Stimulated activated CD4-positive, alpha-beta T cell treated with anti-CD3 and anti-CD28 coated beads, Interleukin-2, amount 100 ng/mL, for 24 hours (primary cell): ENCODE data around the gene RUVBL1.

Source experiments
- DNase-seq, 2 donors: peaks; one replicate each; pipeline ENCODE4 v3.0.0-alpha.2; 2020

Gene RUVBL1

DNA sequence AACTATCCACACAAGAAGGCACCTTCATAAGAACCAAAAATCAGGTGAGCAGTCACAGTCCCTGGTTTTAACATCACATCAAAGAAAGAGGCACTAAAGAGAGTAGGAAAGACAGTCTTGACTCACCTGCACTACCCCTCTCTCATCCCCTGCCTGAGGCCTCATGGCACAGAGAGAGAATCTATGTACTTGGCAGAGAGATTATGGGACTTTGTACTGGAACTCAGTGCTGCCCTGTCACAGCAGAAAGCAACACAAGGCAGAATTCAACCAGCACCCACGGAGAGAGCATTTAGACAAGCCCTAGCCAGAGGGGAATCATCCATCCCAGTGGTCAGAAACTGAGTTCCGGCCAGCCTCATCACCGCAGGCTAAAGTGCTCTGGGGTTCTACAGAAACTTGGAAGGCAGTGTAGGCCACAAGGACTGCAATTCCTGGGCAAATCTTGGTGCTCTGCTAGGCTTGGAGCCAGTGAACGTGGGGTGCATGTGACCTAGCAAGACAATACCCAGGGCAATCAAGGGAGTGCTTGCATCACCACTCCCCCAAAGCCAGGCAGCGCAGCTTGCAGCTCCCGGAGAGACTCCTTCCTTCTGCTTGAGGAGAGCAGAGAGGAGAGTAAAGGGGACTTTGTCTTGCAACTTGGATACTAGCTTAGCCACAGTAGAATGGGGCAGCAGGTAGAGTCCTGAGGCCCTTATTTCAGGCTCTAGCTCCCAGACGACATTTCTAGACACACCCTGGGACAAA is 8.5 kb upstream of the RUVBL1 start:
- DNase-seq: no peak

DNA sequence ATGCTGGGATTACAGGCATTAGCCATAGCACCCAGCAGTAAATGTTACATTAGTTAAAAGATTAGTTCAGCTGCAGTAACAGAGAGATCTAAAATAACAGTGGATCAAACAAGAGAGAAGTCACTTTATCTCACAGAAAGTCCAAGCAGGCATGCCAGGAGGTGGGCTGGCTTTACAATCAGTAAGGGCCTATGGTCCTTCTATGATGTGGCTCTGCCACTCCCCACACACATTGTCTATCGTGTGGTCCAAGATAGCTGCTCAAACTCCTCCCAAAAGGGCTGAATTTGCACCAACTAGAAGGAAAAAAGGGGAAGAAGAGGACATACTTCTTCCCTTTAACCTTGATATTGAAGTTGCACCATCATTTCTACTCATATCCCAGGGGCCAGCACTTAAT is 4.6 kb upstream of the RUVBL1 start:
- no peak for DNase-seq

DNA sequence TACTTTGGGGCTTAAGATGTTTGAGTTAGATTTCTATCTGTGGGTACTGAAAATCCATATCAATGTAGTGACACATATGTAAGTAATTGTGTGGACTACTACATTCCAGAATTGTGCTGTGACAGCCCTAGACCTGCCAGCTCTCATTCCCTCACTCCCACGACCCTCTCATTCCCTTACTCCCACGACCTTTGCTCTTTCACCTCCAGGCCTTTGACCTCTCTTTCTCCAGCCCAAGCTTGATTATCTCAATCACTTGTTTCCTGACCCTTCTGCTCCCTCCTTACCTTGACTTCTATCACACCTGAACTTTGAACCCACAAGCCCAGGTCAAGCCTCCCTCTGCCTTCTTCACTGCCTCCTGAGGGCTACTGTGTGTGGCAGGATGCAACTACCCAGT is 3.6 kb upstream of the RUVBL1 start:
- no peak for DNase-seq

DNA sequence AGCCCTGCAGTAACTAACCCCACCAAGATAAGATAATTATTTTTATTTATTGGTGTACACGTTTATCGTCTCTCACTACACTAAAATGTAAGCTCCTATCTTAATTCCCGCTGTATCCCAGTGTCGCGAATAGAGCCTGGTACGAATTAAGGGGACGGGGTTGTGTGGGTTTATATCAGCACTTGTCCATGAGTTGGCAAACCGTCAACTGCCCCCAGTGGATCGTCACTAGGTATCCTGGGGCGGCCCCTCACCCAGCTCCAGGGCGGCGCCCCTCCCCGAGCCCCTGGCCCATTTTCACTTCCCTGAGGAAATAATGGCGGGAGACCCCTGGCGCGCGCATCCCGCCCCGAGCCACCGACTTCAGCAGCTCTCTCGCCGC is 465 bp downstream of the RUVBL1 start:
- DNase-seq: peak in 1 of 2 donors; percentile 23

DNA sequence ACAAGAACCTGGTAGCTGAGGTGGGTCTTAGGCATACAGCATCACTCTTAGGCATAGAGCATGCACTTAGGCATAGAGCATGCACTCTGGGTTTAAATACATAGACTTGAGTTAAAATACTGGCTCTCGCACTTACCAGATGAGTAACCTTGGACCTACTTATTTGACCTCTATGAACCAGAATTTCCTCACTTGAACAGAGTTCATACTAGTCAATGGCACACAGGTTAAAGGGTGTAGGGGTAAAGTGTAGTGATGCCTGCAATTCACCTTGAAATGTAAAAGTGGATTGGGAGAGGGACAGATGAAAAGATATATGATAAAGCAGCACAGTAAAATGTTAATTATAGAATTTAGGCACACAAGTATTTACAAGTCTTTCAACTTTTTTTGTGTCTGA is 1.6 kb downstream of the RUVBL1 start:
- DNase-seq: no peak

DNA sequence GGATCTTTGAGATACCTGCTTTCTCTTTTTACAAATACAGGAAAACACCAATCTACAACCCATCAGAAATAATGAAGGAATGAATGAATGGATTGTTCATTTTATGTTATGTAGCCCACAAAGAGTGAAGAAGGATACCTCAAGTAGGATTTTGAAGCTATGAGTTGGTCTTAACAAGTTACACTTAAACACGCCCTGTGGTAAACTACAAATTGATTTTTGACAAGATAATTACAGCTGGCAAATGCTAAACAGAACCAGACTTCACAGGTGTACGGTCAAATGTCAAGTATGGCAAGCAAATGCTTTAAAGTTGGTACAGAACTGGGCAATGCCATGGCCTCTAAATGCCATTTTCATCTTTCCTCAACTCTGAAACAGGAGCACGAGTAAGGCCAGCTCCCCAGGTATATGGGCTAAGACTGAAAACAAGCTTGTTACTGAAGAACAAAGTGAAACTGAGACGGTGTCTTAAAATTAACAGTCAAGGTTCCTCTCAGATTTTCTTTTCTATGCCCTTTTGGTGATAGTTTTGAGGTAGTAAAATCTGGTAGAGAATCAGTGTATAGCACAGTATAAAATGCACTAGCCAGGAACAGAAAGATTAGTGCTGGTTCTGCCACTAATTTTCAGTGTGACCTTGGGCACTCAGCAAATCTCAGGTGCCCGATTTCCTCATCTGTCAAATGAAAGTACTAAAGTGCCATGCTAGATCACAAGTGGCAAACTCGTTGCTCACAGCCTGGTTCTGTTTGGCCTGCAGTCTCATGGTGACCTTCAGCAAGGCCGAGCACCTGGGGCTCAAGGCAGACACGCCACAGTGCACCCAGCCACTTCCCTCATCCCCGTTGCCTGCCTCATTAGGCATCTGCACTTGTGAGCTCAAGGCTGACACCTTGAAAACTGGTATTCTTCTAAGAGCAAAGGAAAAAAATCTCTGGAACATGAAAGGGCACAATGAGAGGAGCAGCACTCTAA is 9.5 kb downstream of the RUVBL1 start:
- DNase-seq: no peak

DNA sequence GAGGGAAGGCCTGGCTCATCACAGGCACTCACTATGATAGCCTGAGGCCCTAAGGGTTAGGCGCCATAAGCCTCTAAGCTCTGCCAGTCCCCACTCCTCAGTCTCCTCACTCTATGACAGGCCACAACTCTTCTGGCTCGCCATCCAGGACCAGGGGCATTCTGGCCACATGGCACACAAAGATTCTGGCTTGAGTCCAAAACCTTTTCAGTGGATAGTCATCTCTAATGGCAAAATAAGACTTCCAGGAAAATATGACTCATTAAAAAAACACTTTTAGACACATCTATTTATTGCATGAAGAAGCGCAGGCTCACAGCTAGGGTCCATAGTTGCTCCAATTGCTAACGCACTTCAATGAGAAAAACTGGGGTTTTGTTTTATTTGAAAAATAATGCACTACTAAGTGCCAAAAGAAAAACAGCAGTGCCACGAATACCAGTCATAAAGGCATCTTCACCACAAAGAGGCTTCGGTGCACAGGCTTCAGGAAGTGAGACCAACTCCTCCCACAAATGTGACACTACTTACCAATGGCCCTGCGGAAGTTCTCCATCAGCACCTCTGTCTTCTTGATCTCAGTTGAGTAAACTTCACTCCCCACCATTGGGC is 11.1 kb downstream of the RUVBL1 start:
- DNase-seq: peak; percentile 20 to 32

DNA sequence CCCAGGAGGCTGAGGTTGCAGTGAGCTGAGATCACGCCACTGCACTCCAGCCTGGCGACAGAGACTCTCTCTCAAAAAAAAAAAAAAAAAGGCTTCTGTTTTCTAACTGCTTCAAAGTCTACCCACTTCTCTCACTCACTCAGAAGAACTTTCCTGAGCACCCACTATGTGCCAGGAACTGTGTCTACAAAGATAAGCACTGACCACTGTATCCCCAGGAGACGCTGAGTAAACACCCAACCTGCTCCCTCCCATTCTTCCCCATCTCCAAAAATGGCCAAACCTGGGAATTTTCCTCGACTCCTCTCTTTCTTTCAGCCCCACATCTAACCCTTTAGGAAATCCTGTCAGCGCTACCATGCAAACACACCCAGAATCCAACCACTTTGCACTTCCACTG is 12.5 kb downstream of the RUVBL1 start:
- no peak for DNase-seq

DNA sequence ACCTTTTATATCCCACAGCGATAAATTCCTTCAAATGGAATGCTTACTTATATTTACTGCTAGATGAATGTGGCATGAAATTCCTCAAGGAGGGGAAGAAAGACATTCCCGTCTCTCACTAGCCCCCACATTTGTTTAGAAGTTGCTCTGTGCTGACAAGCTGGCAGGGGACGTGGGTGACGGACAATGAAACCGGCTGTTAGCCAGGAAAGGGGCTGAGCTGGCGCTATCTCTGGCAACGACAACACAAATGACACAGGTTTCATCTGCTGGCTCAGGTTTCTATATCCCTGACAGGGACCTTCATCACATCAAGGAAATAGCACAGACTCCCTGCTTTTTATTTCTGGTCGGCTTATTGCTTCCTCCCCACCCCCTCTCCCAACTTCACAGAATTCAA is 15.8 kb downstream of the RUVBL1 start:
- DNase-seq: no peak

DNA sequence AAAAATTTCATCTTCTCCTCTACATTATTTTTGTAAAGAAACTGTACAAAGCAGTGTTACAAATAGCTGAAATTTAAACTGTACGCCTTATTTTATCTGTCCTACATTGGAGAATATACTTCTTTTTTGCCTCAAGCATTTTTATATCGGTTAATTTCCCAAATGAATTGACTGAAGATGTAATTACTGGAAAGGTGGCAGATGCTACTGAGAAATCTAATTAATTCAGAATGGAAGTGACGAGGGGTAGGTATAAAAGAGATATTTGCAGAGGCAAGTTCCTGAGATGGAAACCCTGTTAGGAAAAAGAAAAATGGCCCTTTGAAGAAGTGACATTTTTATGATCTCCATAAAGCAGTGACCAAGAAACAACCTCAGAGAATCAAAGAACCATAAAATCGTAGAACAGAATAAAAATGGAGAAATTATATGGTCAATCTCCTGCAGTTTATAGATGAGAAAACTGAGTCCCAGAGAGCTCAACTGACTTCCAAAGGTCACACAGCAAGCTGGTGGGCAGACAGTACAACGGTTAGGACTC is 20.4 kb downstream of the RUVBL1 start:
- no peak for DNase-seq

DNA sequence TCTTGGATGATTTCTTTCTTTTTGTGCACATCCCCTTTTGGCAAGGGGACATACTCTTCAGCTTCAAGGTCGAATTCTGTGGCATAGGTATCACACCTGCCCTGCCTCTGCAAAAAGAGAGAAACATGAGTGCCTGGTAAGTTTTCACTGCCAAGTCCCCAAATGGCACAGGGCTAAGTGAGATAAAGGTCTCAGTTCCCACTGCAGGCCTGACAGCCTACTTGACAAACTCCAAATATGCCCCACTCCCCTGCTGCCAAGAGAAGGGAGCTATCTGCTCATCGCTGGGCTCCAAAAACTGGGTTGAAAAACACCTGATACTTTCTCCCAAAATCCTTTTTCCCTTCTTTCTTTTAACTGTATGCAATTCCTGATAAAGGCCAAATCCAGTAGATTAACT is 23.0 kb downstream of the RUVBL1 start:
- no peak for DNase-seq

DNA sequence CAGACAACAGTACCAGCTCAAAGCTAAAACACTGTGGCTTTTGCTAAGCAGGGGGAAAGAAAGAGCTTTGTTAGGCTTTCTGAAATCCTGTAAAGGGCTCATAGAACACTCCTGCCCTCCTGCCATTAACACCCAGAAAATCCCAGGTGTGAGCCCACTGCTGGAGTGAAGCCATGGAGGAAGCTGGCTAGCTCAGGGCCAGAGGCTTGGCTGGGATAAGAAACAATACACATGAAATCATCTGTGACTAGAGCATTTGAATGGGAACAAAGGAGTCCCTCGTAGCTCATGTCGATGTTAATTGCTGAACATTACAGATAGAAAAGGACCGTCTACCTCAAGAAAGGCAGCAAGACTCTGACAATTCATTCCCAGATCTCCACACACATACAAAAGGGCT is 23.5 kb downstream of the RUVBL1 start:
- DNase-seq: no peak

DNA sequence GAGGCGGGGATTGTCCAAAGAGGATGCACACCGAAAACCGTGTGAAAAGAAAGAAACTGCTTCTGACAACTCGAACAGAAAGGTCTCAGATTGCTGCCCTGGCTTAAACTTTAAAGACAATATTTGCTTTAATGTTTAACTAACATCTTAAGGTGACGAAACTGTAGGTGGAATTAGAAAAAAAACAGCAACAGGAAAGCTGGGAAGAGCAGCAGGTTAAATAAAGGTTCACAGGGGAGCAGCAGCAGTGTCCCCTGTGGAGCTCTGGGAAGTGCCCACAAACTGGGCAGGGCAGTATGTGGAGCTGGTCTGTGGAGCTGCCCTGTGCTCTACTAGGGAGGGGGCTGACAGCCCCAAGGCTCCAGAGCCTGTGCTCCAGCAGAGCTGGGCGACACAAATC is 25.4 kb downstream of the RUVBL1 start:
- DNase-seq: no peak

DNA sequence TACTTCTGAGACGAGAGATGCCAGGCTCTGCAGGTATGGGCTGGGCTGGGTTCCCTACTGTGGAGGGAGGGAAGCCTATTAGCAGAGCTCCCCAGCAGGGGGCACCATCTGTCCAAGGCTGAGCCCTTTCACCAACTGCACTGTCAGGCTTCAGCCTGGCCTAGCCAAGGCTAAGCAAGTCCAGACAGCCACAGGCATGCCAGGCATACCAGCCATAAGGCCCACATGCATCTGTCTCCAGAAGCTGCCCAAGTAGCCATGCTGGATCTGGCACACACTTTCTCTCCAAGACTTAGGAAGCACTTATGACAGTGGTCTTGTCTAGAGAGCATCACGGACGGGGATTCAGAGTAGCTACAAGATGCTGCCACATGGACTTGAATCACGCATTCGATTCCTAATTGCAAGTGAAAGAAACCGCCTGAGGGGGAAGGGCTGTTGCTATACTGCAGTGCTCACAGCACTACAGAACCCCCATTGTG is 28.3 kb downstream of the RUVBL1 start:
- DNase-seq: peak; percentile 81 to 82

DNA sequence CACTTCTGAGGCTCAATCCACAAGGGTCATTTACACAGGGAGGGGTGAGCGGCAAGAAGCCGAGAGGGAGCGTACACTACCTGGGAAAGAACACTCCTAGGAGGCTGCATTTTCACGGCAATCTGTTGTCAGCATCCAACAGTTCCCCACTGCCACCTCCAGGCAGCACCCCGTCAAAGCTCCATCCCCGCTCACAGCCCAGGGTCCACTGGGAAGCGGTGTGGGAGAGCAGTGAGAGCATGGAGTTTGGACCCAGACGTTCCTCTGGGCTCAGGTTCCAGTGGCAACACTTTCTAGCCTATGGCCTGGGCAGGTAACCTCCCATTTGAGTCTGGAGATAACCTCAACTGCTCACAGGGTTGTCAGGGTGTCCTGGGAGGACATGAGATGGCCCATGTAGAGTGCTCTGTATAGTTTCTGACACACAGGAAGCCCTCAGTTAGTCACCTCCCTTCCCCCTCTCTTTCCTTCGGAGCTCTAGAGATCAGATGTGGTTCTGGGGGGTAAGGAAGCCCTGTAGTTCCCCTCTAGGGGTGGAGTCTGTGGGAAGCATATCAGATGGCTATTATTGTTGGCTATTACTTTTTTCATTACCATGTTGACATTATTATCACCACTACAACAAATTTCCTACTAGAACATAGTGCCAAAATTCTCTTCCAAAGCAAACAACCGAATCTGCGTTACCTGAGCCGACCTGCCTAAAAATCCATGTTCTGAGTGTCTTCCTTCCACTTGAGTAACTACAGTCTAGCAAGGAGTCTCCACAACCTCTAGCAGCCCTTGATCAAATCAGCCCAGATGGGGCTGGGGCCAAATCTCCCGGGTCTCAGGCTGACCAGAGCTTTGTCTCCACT is 29.1 kb downstream of the RUVBL1 start:
- DNase-seq: no peak

DNA sequence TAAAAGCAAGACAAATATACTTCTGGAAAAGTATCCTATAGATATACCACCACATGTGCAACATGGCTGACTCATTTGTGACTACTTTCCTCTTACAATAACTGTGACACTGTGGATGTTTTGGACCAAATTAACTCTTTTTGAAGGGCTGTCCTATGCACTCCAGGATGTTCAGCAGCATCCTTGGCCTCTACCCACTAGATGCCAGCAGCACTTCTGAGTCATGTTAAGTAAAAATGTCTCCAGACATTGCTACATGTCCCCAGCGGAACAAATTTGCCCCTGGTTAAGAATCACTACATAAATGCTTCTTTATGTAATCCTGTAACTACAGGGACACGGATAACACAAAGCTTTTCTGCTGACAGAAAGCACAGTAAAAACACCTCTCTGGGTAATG is 32.0 kb downstream of the RUVBL1 start:
- DNase-seq: no peak

DNA sequence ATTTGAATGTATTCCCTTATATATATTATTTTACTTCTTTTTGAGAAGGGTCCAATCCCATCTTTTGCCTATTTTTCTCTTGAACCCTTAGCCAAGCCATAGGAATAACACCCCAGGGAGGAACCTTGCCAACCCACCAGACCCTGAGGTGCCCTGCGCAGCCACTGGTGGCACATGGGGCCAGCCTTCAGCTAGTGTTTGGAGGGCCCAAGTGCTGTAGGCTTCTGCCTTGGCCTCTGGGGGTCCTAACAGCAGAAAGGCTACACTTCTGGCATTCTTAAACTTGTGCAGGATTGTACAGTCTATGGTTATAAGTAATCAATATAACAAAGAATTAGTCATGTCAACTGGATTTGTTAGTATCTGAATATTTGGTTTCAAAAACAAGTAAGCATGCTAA is 34.5 kb downstream of the RUVBL1 start:
- DNase-seq: no peak

DNA sequence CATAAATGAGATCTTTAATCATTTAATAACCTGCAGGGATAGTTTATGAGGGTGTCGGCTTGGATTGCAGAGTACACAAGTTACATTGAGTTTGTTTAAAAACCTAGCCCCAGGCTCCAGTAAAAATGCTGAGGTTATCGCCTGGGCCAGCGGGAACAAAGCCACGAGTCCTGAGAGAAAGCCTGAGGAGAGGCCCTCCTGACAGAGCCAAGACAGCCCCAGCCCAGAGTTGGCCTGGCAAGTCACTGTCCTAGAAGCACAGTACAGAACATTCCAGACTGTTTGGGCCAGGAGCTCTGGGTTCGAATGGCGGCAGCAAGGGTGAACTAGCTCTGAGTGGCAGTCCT is 39.0 kb downstream of the RUVBL1 start:
- no peak for DNase-seq

DNA sequence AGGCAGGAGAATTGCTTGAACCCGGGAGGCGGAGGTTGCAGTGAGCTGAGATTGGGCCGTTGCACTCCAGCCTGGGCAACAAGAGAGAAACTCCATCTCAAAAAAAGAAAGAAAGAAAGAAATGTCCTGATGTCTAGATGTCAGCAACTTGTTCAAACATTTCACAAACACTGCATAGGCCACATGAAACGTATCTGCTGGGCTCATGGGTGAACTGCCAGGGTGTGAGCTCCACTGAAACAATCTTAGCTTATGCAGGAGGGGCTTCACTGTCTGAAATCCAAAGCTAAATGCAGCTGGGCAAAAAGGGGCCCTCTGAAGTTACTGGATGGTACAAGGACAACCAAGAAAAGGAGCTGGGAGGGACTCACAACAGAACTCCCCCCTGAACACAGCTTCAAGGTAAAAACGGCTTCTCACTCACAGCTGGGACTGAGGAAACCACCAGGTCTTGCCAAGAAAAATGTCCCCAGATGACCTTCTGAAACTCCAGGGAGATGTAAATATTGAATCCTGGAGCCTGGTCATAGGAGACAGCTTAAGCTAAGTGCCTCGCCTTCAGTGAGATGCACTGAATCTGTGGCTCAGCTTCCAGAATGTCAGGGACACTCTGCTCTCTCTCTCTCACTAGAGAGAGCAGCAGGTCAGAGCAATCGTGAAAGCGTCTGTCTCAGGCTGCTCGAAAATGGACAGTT is 39.5 kb downstream of the RUVBL1 start:
- DNase-seq: no peak

DNA sequence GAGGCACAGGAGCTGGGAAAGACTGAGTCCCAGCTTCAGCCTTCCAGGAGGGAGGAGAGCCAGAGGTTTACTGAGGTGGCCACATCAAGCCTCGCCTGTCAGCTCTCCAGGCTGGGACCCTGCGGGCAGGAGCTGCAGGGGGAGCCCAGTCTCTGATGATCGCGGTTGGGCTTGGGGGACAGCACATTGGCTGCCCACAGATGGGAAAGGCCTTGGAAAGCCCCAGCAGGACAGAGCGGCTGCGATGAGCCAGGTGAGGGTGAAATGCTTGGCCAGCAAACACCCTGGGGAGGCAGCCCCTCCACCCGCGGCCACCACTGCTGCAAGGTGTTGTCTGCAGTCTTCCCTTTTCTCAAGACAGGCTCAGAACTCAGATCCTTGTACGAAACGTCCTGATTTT is 40.2 kb downstream of the RUVBL1 start:
- DNase-seq: no peak

DNA sequence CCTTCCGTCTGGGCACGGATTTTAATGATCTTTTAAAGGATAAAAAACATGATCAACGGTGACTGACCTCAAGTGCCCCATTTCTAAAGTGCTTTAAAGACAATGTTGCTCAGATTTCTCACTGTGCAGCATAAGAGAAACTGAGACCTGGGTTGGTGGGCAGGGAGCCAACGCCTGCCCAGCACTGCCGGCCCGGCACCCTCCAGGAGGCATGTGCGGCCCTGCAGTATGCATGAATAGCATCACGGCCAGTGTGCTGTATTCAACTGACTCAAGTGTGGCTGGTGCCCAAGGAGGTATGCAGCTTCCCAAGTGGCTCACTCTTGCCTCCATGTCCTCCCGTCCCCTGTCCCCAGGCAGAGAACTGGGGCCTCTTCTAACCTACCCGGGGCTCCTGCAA is 41.1 kb downstream of the RUVBL1 start:
- no peak for DNase-seq

DNA sequence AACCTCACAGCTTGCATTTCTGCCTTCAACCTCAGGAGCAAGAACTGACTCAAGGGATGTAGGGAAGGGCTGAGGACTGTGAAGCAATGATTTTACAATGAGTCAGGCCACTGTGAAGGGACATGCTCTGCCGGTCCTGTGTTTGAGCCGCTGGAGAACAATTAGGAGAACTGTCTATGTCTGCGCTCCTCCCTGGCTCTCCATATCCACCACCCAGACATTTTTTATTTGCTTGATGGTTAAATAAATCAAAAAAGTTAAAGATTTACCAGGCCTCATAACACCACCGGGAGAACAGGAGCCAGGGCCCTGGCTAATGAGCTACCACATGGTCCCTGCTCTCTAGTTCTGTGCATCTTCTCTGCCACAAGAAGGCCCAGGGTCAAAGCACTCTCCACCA is 41.8 kb downstream of the RUVBL1 start:
- no peak for DNase-seq
